ENCODE results near the gene PHEX.
"Not testable (repeated sequence)": the region's sequence is repeated elsewhere in the genome, so short reads cannot be mapped to it uniquely, and the experiment has no call there.

The PHEX gene

DNA sequence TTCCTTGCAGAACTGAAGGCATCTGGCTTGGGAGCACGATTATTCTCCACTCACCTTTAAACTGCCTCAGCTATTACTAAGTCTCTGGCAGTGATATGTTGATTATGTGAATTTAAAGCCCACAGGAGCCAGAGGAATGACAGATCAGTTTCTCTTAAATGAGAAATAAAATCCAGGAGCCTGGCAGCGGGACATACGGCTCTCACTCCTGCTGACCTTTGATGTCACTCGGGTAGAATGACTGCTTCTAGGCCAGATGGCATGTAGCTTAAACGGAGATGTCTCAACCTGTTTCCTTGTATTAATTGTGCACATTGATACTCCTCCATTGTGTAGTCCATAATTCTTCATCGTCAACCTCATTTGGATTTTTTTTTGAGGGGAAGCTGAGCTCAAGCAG, 236.6 kb downstream of the PHEX start:
- DNase-seq, result no peak

DNA sequence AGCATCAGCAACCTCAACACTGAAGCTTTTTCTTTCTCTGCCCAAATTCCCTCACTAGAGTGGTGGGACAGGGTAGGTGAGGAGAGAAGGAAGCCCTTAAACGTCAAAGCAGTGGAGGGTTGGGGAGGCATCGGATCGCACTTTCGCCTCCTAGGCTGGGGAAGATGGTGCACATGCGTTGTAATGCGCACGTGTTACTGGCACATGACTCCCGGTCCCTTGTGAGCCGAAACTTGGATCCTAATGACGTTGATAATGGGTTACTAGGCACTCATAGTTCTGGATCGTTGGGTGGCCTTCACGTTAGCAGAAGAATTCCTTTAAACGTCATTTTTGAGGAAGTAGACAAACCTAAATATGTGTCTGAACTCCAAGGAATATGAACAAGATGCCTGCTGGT, 240.5 kb downstream of the PHEX start, which contains the start of gene CBLL2:
Gene CBLL2, plus strand, starts transcription at position 301 of the 400 bp plus-strand sequence. Its CDS starts 79 bp downstream, at position 380.
- DNase-seq, result no peak

GRCh38 chrX:22273714-22274317, 241.7 kb downstream of the PHEX start:
- no peak for DNase-seq

DNA sequence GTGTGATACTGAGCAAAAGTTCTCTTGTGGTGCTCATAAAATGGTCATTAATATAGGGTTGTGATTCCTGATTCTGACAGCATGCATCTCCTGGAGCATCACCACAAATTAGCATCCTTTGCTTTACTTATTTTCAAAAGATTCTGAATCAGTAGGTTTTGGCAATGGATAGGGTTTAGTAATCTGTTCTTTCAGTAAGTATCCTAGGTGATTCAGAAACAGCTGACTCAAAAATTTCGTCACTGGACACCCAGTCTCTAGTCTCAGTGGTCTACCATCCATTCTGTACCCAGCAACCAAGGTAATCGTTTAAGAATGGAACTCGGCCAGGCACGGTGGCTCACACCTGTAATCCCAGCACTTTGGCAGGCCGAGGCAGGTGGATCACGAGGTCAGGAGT, 244.7 kb downstream of the PHEX start:
- no peak for DNase-seq

DNA sequence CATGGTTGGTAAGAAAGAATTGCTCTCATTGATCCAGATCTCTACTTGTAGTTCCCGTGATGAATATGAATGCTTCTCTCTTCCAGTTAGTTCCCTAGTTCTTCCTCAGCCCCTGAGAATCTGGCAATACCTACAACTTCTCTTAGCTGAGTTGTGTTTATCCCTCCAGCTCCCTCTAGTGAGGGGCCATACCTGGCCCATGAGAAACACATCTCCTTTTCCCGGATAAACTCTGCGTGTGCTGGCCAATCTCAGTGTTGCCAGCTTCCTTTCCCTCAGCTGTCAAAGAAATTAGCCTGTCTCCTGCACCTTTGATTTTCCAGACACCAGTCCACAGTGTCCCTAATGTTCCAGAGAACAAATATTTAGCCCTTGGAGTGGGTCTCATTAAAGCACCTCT, 246.2 kb downstream of the PHEX start:
- DNase-seq, result no peak

DNA sequence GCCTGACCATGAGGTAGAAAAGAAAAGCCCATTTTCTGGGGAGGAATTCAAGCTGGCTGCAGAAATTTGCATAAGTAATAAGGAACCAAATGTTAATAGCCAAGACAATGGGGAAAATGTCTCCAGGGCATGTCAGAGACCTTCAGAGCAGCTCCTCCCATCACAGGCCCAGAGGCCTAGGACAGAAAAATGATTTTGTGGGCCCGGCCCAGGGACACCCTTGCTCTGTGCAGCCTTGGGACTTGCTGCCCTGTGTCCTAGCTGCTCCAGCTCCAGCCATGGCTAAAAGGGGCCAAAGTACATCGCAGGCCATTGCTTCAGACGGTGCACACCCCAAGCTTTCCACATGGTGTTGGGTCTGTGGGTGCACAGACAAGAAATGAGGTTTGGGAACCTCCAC, 257.1 kb downstream of the PHEX start:
- DNase-seq, result not testable (repeated sequence)

GRCh38 chrX:22296871-22297270, 264.7 kb downstream of the PHEX start:
- DNase-seq, result no peak

DNA sequence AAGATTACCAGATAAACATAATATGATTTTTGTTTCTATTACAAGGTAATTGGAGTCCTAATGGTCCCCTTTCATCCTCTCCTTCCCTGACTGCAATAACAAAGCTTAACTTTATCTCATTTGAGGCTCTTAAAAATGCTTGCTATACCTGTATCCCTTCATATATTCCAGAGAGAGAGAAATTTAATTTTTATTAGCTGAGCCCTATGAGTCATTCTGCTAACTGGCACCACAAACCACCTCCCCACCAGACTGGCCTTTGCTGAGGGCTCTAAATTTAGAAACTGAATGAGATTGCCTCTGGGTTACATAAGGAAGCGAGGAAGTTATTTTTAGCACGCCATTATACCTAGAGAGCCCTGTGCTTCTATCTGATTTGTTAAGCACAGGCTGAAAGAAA, 268.0 kb downstream of the PHEX start:
- DNase-seq, result peak; percentile 22
